ENCODE results near the gene P2RX1.

P2RX1 gene

DNA sequence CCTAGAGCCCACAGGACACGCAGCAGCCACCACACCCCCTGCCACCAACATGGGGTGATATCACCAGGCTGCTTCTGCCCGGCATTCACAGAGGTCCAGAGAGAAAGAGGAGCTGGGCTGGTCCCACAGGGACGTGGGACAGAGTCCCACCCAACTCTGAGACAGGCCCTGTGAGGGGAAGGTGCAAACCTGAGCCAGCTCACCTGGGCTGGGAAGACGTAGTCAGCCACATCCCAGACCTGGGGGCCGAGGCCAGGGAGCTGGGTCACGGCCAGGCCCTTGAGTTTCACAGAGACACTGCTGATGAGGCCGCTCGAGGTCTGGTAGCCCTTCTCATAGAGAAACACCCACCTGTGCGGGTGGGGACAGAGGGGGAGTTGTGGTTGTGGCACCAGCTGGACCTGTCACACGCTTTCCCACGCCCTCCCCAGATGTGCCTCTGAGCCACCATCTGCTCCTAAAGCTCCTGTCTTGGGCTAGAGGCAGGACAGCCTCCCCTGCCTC is 11.2 kb downstream of the P2RX1 start:
- DNase-seq (ENCODE audit: low read depth, low spot score): no peak

- DNase-seq (ENCODE audit: low read depth, low spot score): no peak
Measured at GRCh38 chr17:3904501-3904900, 11.8 kb downstream of the P2RX1 start.

- DNase-seq (ENCODE audit: low read depth, low spot score): no peak
Measured at GRCh38 chr17:3903881-3904290, 12.4 kb downstream of the P2RX1 start.

- no peak for DNase-seq (ENCODE audit: low read depth, low spot score)
Measured at GRCh38 chr17:3903051-3903825, 13.0 kb downstream of the P2RX1 start.

GRCh38 chr17:3900646-3901045 is 15.6 kb downstream of the P2RX1 start:
- no peak for DNase-seq (ENCODE audit: low read depth, low spot score)

- DNase-seq (ENCODE audit: low read depth, low spot score): no peak
Measured at GRCh38 chr17:3897731-3898130, 18.5 kb downstream of the P2RX1 start.

DNA sequence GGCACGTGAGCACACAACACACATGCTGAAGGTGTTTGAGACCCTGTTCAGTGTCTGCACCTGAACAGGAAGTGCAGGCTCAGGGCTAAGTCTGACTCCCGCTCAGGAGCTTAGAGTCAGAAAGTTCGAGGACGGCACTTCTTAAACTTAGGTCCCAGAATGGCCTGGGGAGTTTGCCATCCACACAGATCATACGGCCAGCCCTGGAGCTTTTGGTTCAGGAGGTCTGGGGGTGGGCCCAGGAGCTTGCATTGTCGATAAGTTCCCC is 19.4 kb downstream of the P2RX1 start:
- DNase-seq (ENCODE audit: low read depth, low spot score): no peak

- no peak for DNase-seq (ENCODE audit: low read depth, low spot score)
Measured at GRCh38 chr17:3896108-3896967, 19.9 kb downstream of the P2RX1 start.

GRCh38 chr17:3895354-3895753 is 20.9 kb downstream of the P2RX1 start:
- no peak for DNase-seq (ENCODE audit: low read depth, low spot score)

GRCh38 chr17:3894911-3895343 is 21.3 kb downstream of the P2RX1 start:
- DNase-seq (ENCODE audit: low read depth, low spot score): no peak

GRCh38 chr17:3894188-3894587 is 22.1 kb downstream of the P2RX1 start:
- no peak for DNase-seq (ENCODE audit: low read depth, low spot score)

DNA sequence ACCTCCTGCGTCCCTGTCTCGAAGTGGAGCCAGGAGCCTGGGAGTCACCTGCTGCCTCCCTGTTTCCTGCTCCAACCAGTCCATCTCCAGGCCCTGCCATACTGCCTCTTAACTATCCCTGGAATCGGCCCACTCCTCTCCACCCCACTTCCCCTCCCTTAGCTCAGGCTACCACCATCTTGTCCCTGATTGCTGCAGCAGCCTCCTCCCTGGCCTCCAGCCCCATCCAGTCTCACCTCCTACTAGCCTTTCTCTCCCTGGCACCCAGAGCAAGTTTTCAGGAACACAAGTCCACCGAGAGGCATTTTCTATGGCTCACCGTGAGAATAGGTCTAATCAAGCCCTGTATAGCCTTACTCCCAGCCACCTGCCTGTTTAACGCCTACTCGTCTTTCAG is 22.5 kb downstream of the P2RX1 start:
- DNase-seq (ENCODE audit: low read depth, low spot score): no peak

- DNase-seq (ENCODE audit: low read depth, low spot score): peak; percentile 89
Measured at GRCh38 chr17:3893003-3893719, 23.1 kb downstream of the P2RX1 start, which contains the start of gene CAMKK1. Gene CAMKK1 (minus strand): TSS chr17:3893053. CDS start chr17:3885687, 7,366 bp downstream.

DNA sequence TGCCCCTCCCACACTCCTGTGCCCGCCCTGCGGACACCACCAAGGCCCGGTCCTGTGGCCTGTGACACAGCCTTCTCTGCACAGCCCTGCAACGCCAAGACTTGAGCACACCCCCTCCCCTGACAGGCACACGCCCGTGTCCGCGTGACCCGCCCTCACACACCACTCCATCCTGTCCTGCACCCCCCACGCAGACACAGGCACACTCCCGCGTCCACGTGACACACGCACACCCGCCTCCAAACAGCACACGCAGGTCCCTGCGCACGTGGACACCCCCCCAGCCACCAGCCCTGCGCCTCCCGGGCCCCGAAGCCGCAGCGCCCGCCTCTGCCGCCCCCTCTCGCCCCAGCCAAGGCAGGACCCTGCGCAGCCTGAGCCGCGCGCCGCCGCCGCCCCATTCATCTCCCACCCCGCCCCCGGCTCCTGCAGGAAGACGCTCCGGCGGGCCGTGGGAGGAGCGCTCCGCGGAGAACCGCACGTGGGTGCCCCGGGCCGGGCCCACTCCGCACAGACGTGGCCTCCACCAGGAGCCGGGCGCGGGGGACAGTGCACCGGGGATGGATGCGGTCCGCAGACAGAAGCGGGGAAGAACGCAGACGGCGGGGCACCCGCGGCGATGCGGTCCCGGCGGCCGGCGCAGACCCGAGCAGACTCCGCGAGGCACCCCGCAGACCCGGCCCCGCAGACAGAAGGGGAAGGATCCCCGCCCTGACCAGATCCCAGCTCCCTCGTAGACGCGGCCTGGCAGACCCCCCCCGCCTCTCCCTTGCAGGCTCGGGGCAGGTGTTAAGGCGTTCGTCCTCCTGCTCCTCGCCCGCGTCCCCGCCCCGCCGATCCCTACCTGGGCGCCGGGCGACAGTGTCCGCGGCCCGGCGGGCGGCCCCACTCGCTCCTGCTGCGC is 23.9 kb downstream of the P2RX1 start:
- DNase-seq (ENCODE audit: low read depth, low spot score): peak; percentile 40

DNA sequence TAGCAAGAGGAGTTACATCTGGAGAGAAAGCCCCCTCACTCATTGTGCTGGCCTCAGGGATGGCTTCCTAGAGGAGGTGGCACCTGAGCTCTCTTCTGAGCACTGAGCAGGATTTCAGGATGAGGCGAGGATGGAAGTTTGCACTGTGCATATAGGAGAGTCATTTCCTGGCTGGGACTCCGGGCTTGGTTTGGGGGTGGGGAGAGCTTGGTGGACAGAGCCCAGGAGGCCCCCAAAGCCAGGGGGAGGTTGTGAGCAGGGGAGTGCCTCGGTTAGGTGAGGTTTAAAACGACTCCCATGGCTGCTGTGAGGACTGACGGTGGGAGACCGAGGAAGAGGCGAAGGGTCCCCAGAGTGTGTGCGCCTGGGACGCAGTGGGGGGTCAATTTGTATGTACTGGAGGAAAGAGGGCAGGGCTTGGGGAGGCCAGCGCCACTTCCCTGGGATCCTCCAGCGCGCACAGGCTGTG is 24.6 kb downstream of the P2RX1 start:
- DNase-seq (ENCODE audit: low read depth, low spot score): no peak

DNA sequence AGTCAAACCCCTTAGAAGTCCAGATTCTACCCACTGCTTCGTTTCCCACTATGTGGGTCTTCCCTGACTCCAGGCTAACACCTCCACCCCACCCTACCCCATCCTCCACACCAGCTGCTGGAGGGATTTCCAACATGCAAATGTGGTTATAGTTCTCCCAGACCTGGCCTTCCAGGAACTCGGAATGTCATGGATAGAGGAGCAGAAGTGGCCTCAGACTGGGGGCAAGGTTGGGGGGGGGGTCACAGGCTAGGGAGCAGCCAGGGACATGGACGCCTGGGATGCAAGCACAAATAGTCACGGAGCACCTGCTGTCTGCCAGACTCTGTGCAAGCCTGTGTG is 25.4 kb downstream of the P2RX1 start:
- DNase-seq (ENCODE audit: low read depth, low spot score): no peak

DNA sequence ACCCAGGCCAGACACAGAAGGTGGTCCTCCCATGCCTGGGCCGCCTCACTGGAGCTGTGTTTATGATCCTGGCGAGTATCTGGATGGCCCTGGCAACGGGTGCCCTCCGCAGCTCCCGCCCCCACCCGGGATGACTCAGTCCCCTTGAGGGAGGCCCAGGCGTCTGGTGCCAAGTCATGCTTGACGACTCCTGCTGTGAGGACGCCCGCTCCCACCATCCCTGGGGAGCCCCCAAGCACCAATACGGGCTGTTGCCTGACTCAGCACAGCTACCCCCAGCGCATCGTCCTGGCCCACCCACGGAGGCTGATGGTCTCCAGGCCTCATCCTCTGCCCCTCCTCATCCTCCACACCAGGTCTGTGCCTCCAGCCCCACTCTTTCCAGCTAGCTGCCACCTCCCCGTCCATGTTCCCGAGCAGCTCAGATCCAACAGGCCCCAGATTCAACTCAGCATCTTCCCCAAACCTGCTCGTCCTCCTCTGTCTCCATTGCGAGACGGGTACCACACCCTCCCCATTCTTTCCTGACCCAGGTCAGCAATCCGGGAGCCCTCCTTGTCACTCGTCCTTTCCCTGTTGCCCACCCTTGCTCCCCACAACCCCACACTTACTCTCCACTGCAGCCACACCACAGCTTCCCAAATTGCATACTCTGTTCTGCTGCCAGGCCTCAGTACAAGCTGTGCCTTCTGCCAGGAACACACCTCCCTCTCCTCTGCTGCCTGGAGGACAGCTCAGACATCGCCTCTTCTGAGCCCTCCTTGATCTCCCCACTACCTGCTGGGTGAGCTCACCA is 26.0 kb downstream of the P2RX1 start:
- peak; percentile 35 for DNase-seq (ENCODE audit: low read depth, low spot score)

- no peak for DNase-seq (ENCODE audit: low read depth, low spot score)
Measured at GRCh38 chr17:3889325-3890012, 26.8 kb downstream of the P2RX1 start.

- DNase-seq (ENCODE audit: low read depth, low spot score): peak; percentile 90
Measured at GRCh38 chr17:3888343-3889171, 27.7 kb downstream of the P2RX1 start.

Measured in ELF-1 (cell line).